Activated CD4-positive, alpha-beta memory T cell treated with anti-CD3 and anti-CD28 coated beads for 36 hours (primary cell): ENCODE measurements around the gene CSNK1D. TPM values are rescaled to one million over a fixed set of nuclear protein-coding genes. Genes with fewer than 3 reads are reported as not detected.
A peak's percentile ranks its signal among the peaks of the same experiment; 100 is the strongest.
"Not testable (repeated sequence)": the region's sequence is repeated elsewhere in the genome, so short reads cannot be mapped to it uniquely, and the experiment has no call there.

Source experiments
- CTCF ChIA-PET: fragments of 350-600 bp; sonication (Branson Sonifier 250); formaldehyde crosslinking; loops from one replicate; lab custom pipeline; 2021; ENCODE audit warnings: antibody characterized with exemption, inconsistent platforms; lab: Charles Lee
- POLR2A ChIA-PET: fragments of 350-600 bp; sonication (Branson Sonifier 250); formaldehyde crosslinking; loops from one replicate; lab custom pipeline; 2021; ENCODE audit warnings: antibody characterized with exemption; lab: Charles Lee
- DNase-seq: peaks from one replicate; pipeline ENCODE4 v3.0.0-alpha.2; 2020
- H3K27ac Mint-ChIP-seq: one replicate; pipeline ENCODE4 v1.8.0; 2021; ENCODE audit warnings: mixed read lengths
- H3K27me3 Mint-ChIP-seq: one replicate; pipeline ENCODE4 v1.8.0; 2021; ENCODE audit warnings: mixed read lengths
- H3K36me3 Mint-ChIP-seq: one replicate; pipeline ENCODE4 v1.8.0; 2021; ENCODE audit warnings: mixed read lengths
- H3K4me1 Mint-ChIP-seq: one replicate; pipeline ENCODE4 v1.8.0; 2021; ENCODE audit warnings: low read depth, mixed read lengths
- H3K4me3 Mint-ChIP-seq: one replicate; pipeline ENCODE4 v1.8.0; 2021; ENCODE audit warnings: mild to moderate bottlenecking, mixed read lengths
- H3K9me3 Mint-ChIP-seq: one replicate; pipeline ENCODE4 v1.8.0; 2021; ENCODE audit warnings: mixed read lengths
- intact Hi-C: fragments of 100-400 bp; cut with micrococcal nuclease; formaldehyde crosslinking; loops from one replicate; pipeline ENCODE4 v1.15.1; 2023
- total RNA-seq, 2 experiments: library from RNA; stranded (reverse); gene quantifications; one replicate each; pipeline ENCODE4 v1.2.3, GENCODE V29; 2021

Gene CSNK1D
- total RNA-seq, 2 experiments from 2014 or later = 110 to 111 TPM

- no peaks in the 10 kb centered on the region for H3K9me3 Mint-ChIP-seq
- POLR2A ChIA-PET = interaction anchor here (1.2 kb wide), 1 partner anchor 27 kb away, joined by 3 read pairs; no protein-coding TSS in a partner anchor
- peaks cover 53% of the 10 kb centered on the region for H3K36me3 Mint-ChIP-seq
Observed at GRCh38 chr17:82269882-82270500, 3.5 kb downstream of the CSNK1D start.

GRCh38 chr17:82269138-82269881 lies 4.2 kb downstream of the CSNK1D start:
- H3K4me3 Mint-ChIP-seq = no peak overlapping the region
- peak overlapping the region; percentile 74 for H3K27ac Mint-ChIP-seq

More at GRCh38 chr17:82269882-82270500, 3.5 kb downstream of the CSNK1D start:
- intact Hi-C loops = no loop called here
- Mint-ChIP-seq H3K27ac (peak overlapping the region; percentile 81), H3K27me3 (no peaks in the 10 kb centered on the region), H3K4me3 (peak overlapping the region; percentile 45), H3K4me1 (peaks cover 69% of the 10 kb centered on the region)
- DNase-seq = no peak
- CTCF ChIA-PET = interaction anchor here (2.4 kb wide), 1 partner anchor 51 kb away, joined by 5 read pairs; no protein-coding TSS in a partner anchor

GRCh38 chr17:82267575-82268379 lies 5.7 kb downstream of the CSNK1D start:
- H3K27ac Mint-ChIP-seq = peak overlapping the region; percentile 84
- no peaks in the 10 kb centered on the region for H3K9me3 Mint-ChIP-seq
- H3K27me3 Mint-ChIP-seq = no peaks in the 10 kb centered on the region
- POLR2A ChIA-PET = interaction anchor here (0.5 to 1.8 kb wide), 4 partner anchors 16 to 157 kb away, joined by 3 to 9 read pairs (median 4); no protein-coding TSS in a partner anchor
- CTCF ChIA-PET = interaction anchor here (0.7 kb wide), 1 partner anchor 53 kb away, joined by 3 read pairs; no protein-coding TSS in a partner anchor
- peak; percentile 73 for DNase-seq
- H3K4me3 Mint-ChIP-seq = peak overlapping the region; percentile 32
- intact Hi-C loops = no loop called here
- peaks cover 71% of the 10 kb centered on the region for H3K4me1 Mint-ChIP-seq
- peaks cover 62% of the 10 kb centered on the region for H3K36me3 Mint-ChIP-seq

More at GRCh38 chr17:82269138-82269881, 4.2 kb downstream of the CSNK1D start:
- H3K27me3 Mint-ChIP-seq = no peaks in the 10 kb centered on the region
- no peaks in the 10 kb centered on the region for H3K9me3 Mint-ChIP-seq
- POLR2A ChIA-PET = interaction anchor here (1.2 kb wide), 1 partner anchor 28 kb away, joined by 3 read pairs; no protein-coding TSS in a partner anchor
- H3K4me1 Mint-ChIP-seq = peaks cover 70% of the 10 kb centered on the region
- intact Hi-C loops = no loop called here
- DNase-seq = no peak
- CTCF ChIA-PET = interaction anchor here (0.8 to 2.4 kb wide), 2 partner anchors 22 to 52 kb away, joined by 3 to 5 read pairs; no protein-coding TSS in a partner anchor
- peaks cover 58% of the 10 kb centered on the region for H3K36me3 Mint-ChIP-seq

DNA sequence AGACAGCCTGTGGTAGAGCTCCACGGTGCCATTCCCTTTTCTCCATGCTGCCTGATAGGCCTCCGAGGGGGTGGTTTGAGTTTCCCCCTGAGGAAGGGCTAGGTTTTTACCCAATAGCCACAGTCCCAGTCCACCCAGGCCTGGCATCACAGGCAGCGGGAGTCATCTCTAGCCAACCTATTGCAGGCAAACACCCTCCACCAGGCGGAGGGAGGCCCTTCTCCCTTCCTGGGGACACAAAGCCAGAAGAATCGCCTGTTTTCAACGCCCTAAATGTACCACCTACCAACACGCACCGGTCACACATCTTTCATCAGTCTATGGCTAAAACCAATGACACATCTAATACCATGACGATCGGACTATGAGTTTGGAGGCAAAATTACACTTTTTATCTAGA lies 7.4 kb downstream of the CSNK1D start:
- no peak overlapping the region for H3K4me3 Mint-ChIP-seq
- no peak for DNase-seq
- peak overlapping the region; percentile 76 for H3K27ac Mint-ChIP-seq
- intact Hi-C loops = no loop called here
- ChIA-PET CTCF (interaction anchor here (1.0 to 1.5 kb wide), 3 partner anchors 30 to 60 kb away, joined by 3 to 5 read pairs (median 4); no protein-coding TSS in a partner anchor), POLR2A (no interaction called here)
- H3K27me3 Mint-ChIP-seq = no peaks in the 10 kb centered on the region
- H3K9me3 Mint-ChIP-seq = peaks cover 1% of the 10 kb centered on the region
- peaks cover 61% of the 10 kb centered on the region for H3K4me1 Mint-ChIP-seq
- H3K36me3 Mint-ChIP-seq = peaks cover 63% of the 10 kb centered on the region

DNA sequence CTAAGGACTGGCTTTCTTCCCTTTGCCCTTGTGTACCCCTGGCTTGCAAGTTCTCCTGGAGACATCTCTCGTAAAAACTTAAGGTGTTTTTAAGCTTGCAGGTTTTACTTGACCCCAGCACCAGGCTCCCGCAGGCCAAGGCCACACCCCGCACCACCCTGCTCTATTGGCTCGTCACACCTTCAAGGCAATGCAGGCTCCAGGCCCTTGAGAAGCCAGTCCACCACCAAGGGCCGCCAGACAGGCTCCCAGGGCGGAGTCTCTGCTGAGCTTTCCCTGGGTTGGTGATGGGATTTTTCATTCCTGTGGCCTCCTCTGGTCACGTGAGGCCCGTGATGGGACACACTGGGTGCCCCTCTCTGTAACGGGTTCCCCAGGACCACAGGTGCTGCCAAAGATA lies 9.9 kb downstream of the CSNK1D start:
- intact Hi-C loops = no loop called here
- Mint-ChIP-seq H3K4me1 (peaks cover 45% of the 10 kb centered on the region), H3K9me3 (peaks cover 4% of the 10 kb centered on the region), H3K27me3 (no peaks in the 10 kb centered on the region), H3K4me3 (no peak overlapping the region), H3K27ac (no peak overlapping the region), H3K36me3 (peaks cover 67% of the 10 kb centered on the region)
- ChIA-PET POLR2A (interaction anchor here (0.7 kb wide), 1 partner anchor 60 kb away, joined by 3 read pairs; no protein-coding TSS in a partner anchor), CTCF (interaction anchor here (1.3 kb wide), 1 partner anchor 87 kb away, joined by 3 read pairs; no protein-coding TSS in a partner anchor)
- no peak for DNase-seq

- Mint-ChIP-seq H3K27me3 (no peaks in the 10 kb centered on the region), H3K9me3 (peaks cover 4% of the 10 kb centered on the region), H3K27ac (peak overlapping the region; percentile 47), H3K4me3 (no peak overlapping the region), H3K36me3 (peaks cover 66% of the 10 kb centered on the region), H3K4me1 (peaks cover 41% of the 10 kb centered on the region)
- DNase-seq = no peak
- intact Hi-C loops = no loop called here
- POLR2A ChIA-PET = no interaction called here
- CTCF ChIA-PET = interaction anchor here (1.2 to 1.3 kb wide), 2 partner anchors 26 to 89 kb away, joined by 3 read pairs; no protein-coding TSS in a partner anchor
Observed at GRCh38 chr17:82262344-82262743, 11.2 kb downstream of the CSNK1D start.

DNA sequence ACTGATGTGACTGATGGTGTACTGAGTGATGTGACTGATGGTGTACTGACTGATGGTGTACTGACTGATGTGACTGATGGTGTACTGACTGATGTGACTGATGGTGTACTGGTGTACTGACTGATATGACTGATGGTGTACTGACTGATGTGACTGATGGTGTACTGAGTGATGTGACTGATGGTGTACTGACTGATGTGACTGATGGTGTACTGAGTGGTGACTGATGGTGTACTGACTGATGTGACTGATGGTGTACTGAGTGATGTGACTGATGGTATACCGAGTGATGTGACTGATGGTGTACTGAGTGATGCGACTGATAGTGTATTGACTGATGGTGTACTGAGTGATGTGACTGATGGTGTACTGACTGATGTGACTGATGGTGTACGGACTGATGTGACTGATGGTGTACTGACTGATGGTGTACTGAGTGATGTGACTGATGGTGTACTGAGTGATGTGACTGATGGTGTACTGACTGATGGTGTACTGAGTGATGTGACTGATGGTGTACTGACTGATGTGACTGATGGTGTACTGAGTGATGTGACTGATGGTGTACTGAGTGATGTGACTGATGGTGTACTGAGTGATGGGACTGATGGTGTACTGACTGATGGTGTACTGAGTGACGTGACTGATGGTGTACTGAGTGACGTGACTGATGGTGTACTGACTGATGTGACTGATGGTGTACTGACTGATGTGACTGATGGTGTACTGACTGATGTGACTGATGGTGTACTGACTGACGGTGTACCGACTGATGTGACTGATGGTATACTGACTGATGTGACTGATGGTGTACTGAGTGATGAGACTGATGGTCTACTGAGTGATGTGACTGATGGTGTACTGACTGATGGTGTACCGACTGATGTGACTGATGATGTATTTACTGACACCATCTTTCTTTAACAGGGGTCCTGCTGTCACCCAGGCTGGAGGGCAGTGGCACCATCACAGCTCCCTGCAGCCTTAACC lies 13.2 kb downstream of the CSNK1D start:
- intact Hi-C loops, DNase-seq, H3K4me3 Mint-ChIP-seq, POLR2A ChIA-PET, H3K9me3 Mint-ChIP-seq, H3K27me3 Mint-ChIP-seq: not testable (repeated sequence)
- H3K36me3 Mint-ChIP-seq = peaks cover 70% of the 10 kb centered on the region
- CTCF ChIA-PET = interaction anchor here (1.0 kb wide), 1 partner anchor 57 kb away, joined by 3 read pairs; the partner anchor contains the start of gene CD7
- H3K4me1 Mint-ChIP-seq = peaks cover 28% of the 10 kb centered on the region
- peak overlapping the region; percentile 55 for H3K27ac Mint-ChIP-seq

- peaks cover 4% of the 10 kb centered on the region for H3K9me3 Mint-ChIP-seq
- H3K4me1 Mint-ChIP-seq = peaks cover 27% of the 10 kb centered on the region
- POLR2A ChIA-PET = no interaction called here
- intact Hi-C loops = no loop called here
- H3K4me3 Mint-ChIP-seq = no peak overlapping the region
- DNase-seq = no peak
- H3K36me3 Mint-ChIP-seq = peaks cover 65% of the 10 kb centered on the region
- CTCF ChIA-PET = interaction anchor here (1.0 to 1.4 kb wide), 2 partner anchors 22 to 63 kb away, joined by 4 read pairs; no protein-coding TSS in a partner anchor
- H3K27ac Mint-ChIP-seq = peak overlapping the region; percentile 20
- H3K27me3 Mint-ChIP-seq = no peaks in the 10 kb centered on the region
Observed at GRCh38 chr17:82258555-82258954, 14.9 kb downstream of the CSNK1D start.

DNA sequence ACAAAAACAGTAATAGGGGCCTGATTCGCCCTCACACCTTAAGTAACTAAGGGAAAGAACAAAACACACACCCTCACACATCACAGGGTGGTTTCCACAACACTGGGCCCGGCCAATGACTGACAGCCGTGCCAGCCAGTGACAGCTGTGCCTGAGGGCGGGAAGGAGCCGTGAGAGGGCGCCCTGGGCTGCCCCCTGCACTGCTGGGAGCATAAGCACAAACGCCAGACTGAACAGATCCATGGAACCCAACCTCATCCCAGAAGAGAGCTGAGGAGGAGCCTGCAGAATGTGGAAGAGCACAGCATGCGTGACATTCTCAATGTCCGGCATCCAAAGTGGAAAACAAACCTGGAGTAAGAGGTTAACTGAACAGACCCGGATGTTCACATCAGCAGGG lies 16.0 kb downstream of the CSNK1D start:
- intact Hi-C loops = no loop called here

GRCh38 chr17:82256242-82256885 lies 17.1 kb downstream of the CSNK1D start:
- H3K4me3 Mint-ChIP-seq = no peak overlapping the region
- H3K4me1 Mint-ChIP-seq = peaks cover 24% of the 10 kb centered on the region
- peaks cover 4% of the 10 kb centered on the region for H3K9me3 Mint-ChIP-seq
- peaks cover 71% of the 10 kb centered on the region for H3K36me3 Mint-ChIP-seq
- no peaks in the 10 kb centered on the region for H3K27me3 Mint-ChIP-seq
- ChIA-PET CTCF (interaction anchor here (1.1 kb wide), 1 partner anchor 20 kb away, joined by 4 read pairs; no protein-coding TSS in a partner anchor), POLR2A (interaction anchor here (0.5 to 0.7 kb wide), 3 partner anchors 10 to 633 kb away, joined by 3 read pairs; no protein-coding TSS in a partner anchor)
- DNase-seq = no peak
- intact Hi-C loops = no loop called here
- H3K27ac Mint-ChIP-seq = peak overlapping the region; percentile 33

More for the DNA sequence above, 16.0 kb downstream of the CSNK1D start:
- Mint-ChIP-seq H3K4me3 (no peak overlapping the region), H3K36me3 (peaks cover 72% of the 10 kb centered on the region), H3K27me3 (no peaks in the 10 kb centered on the region), H3K9me3 (peaks cover 4% of the 10 kb centered on the region), H3K27ac (peak overlapping the region; percentile 84), H3K4me1 (peaks cover 24% of the 10 kb centered on the region)
- POLR2A ChIA-PET = no interaction called here
- CTCF ChIA-PET = interaction anchor here (1.1 to 1.4 kb wide), 2 partner anchors 21 to 64 kb away, joined by 4 read pairs; no protein-coding TSS in a partner anchor
- peak; percentile 75 for DNase-seq
